ENCODE data around the gene KCNK5.

KCNK5 gene

DNA sequence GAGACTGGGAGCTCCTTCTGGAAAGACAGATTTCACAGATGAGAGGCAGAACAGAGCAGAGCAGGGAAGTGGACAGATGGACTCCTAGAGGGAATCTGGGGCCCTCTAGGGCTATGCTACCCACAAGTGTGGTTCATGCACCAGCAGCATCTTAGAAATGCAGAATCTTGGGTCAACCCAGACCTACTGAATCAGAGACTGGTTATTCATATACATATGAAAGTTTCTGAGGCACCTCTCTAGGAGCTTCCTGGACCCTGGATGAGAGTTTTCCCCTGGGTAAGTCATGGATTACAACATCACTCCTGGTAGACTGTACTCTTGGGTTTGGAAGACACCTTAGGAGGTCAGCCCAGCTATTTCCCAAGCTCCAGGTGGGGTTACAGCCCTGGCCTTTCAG, 58.9 kb downstream of the KCNK5 start:
- no peak for DNase-seq

GRCh38 chr6:39169448-39170344, 59.6 kb downstream of the KCNK5 start:
- DNase-seq = peak; percentile 21

DNA sequence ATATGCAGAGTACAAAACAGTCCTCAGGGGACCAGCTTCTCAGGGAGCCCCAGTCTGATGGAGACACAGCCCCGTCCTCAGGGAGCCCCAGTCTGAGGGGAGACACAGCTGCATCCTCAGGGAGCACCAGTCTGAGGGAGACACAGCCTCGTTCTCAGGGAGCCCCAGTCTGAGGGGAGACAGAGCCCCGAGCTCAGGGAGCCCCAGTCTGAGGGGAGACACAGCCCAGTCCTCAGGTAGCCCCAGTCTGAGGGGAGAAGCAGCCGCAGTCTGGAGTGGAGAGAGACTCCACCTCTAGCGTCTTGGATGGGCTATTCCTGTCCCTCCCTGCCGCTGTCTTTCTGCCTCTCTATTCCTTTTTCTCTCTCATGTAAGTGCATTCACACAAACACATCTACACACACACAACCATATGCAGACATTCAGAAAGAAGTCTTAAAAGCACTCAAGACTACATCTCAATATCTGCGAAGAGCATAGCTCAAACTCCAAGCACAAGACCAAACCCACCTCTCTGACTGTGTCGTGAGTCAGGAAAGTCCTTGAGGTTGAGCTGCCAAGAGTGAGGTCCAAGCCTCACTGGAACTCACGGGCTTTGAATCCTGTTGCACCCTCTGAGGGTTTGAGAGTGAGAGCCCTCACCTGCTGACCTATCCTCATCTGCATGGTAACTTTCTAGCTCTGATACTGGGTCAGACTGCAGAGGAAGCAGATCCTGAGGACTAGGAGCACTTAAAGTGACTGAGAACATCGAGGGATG, 61.2 kb downstream of the KCNK5 start:
- no peak for DNase-seq

DNA sequence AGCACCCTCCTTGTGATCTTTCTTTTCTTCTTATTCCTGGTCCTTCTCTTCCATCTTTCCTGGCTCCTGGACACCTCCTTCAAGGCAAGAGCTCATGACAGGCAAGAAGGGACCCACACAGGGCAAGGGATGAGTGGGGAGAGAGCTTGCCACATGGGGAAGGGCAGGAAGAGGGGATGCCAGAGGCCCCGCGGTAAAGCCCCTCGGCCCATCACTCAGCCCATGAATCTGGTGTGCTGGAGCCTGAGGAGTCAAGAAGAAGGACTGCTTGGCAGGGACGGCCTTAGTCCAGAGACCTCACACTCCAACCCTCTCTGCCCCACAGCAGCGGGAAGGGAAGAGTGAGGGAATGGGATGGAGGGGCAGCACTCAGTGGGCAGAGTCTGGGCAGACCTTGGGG, 62.0 kb downstream of the KCNK5 start:
- no peak for DNase-seq

- DNase-seq = no peak
Measured at GRCh38 chr6:39166912-39167290, 62.4 kb downstream of the KCNK5 start.

GRCh38 chr6:39166189-39166911, 62.9 kb downstream of the KCNK5 start:
- peak; percentile 65 for DNase-seq

- DNase-seq = no peak
Measured at GRCh38 chr6:39157511-39157910, 71.8 kb downstream of the KCNK5 start.

DNA sequence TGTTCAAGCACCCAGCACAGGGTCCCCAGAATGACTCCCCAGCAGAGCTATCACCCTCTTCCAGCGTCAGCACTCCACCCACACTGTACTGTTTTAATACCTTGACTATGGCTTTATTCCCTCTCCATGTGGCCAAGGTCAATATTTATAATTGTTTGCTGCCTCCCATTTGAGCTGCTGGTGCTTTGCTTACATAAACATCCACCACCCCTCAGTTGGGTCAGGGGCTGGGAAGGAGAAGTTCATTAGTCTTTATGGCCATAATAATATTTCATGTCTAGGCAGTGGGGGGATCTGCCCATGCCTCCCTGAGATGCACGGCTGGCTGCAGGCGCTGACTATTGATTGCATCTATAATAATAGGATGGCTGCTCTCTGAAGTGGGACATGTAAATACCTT, 72.5 kb downstream of the KCNK5 start:
- no peak for DNase-seq

GRCh38 chr6:39154705-39155104, 74.6 kb downstream of the KCNK5 start:
- no peak for DNase-seq

DNA sequence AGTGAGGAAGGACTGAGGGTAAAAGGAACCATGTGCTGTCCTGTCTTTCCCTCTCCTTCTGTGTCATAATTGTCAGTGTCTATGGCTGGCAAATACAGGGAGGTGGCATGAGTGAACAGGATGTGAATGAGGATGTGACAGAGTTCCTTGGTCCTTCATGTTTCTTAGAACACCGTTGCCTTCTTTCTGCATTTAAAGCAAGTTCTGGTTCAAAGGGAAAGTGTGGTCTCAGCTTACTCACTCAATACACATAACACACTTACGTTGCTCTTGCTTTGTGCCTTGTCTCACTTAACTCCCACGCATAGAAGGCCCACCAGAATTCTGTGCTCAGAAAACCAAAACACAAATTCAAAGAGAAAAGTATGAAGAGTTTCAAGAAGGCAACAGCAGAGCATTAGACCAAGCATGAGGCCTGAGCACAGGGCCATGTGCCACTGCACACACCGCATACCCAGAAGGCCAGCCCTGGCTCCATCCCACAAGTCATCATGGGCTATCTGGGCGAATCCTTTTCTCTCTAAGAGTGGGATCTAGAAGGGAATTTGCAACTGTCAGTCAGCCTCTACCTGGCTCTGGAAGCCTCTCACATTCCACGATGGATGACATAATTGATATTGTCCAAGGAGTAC, 75.4 kb downstream of the KCNK5 start:
- DNase-seq = no peak

DNA sequence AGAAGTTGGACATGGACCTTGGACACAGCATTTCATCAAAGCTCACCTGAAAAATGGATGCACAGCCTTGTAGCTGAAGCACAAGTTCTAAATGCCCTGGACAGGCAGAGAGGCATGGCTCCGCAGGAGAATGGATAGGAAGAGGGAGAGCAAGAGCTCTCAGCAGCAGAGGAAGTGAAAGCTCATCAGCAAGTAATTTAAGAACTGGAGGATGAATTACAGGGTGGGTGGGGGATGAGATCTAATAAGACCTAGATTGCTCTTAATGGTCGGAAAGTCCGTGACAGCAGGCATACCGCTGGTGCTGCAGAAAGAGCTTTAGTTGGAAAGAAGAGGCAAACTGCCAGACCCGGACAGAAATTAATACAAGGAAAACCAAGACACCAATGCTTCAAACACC, 77.0 kb downstream of the KCNK5 start:
- DNase-seq = no peak

GRCh38 chr6:39151211-39151610, 78.1 kb downstream of the KCNK5 start:
- no peak for DNase-seq

- no peak for DNase-seq
Measured at GRCh38 chr6:39144481-39145173, 84.6 kb downstream of the KCNK5 start.

GRCh38 chr6:39143238-39143930, 85.9 kb downstream of the KCNK5 start:
- DNase-seq = no peak

GRCh38 chr6:39140556-39141167, 88.6 kb downstream of the KCNK5 start:
- DNase-seq = no peak

Measured in NCI-H69 (cell line).